Hematopoietic multipotent progenitor cell treated with erythropoietin and hydrocortisone succinate and interleukin-3 and kit ligand, for 4 days (in vitro differentiated cells): Measurements from ENCODE around the gene AKR1B1.

Experiments
- DNase-seq: peaks from one replicate; pipeline ENCODE4 v3.0.0-alpha.2; 2015

AKR1B1 gene

DNA sequence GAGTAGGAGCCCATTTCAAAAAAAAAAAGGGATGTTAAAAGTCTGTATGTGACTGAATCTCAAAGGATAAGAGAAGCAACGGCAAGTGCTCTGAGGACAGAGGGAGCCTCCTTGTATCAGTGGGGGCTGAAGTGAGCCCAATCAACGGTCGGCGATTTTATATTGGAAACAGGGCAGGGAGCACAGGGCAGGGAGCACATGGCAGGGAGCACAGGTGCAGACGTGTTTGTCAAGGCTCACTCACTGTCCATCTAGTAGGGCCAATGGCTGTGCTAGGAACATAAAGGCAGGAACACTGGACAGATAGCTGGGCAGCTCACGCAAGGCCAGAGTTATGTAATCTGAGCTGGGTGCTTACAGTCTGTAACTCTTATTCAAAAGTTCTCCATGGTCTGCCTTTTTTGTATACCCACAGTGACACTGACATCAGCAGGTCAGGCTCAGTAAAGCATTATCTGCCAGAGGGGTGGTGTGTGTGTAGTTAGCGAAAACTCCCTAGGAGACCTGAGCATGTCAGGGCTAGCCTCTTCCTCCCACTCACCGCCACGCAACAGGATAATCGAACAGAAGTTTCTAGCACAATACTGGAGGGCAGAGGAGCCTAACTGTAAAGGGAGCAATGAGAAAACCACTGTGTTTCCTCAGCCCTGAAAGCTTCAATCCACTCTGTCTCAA is 15.4 kb downstream of the AKR1B1 start:
- no peak for DNase-seq

- no peak for DNase-seq
These were observed 16.3 kb downstream of the AKR1B1 start for GRCh38 chr7:134442441-134443220.

DNA sequence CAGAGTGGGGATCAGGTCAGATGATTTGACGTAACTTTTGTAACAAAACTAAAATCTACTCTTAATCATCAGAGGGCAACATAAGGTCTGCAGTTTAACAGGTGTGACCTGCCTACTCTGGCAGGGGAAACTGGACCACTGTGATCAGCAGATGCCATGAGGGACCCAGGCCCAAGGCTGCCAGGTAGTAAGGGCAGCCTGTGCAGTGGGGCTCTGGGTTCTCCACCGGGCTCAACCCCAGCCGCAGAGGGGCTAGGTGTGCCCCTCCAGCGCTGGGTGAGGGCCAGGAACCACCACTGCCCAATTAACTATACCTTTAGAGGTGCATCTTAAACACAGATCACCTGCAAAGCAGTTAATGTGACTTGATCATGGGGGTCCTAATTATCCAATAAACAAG is 17.6 kb downstream of the AKR1B1 start:
- DNase-seq = no peak

- DNase-seq = no peak
These were observed 18.4 kb downstream of the AKR1B1 start for GRCh38 chr7:134440476-134440875.

- no peak for DNase-seq
These were observed 18.8 kb downstream of the AKR1B1 start for GRCh38 chr7:134440067-134440466.

- DNase-seq = no peak
These were observed 20.0 kb downstream of the AKR1B1 start for GRCh38 chr7:134438946-134439345.

GRCh38 chr7:134435161-134435920 is 23.6 kb downstream of the AKR1B1 start:
- DNase-seq = peak; percentile 56

DNA sequence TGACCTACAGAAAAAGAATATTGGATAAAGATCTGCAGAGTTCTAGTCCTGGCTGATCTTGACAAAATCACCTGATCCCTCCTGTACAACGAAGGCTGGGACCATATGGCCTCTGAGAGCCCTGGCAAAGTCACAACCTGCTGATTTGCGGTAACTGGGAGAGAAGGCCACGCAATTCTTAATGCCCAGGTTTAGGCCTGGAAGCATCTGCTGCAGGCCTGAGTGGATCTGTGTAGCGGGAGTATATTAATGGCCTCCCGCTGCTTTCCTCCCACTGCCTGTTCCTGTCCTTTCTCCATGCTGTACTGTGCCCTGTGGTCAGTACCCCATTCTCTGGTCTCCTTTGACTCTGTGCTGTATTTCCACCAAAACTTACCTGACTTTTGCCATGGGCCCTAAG is 24.2 kb downstream of the AKR1B1 start:
- DNase-seq = no peak

- DNase-seq = no peak
These were observed 25.5 kb downstream of the AKR1B1 start for GRCh38 chr7:134433430-134433829.

GRCh38 chr7:134432296-134433152 is 26.4 kb downstream of the AKR1B1 start:
- peak; percentile 95 for DNase-seq

DNA sequence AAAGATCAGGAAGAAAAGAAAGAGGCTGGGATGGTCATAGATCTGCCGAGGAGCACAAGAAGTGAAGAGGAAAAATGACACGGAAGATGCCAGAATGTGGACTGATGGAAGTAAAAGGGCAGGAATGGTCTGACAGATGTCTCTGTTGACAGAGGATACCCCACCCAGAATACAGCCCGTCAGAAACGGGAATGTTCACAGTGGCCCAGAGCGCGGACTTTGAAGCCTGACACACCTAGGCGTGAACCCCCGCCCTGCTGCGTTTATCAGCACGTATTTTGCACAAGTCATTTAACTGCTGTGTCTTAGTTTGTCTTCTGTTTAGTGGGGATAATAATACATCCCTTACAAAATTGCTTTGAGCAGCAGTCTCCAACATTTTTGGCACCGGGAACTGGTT is 27.1 kb downstream of the AKR1B1 start:
- no peak for DNase-seq

- DNase-seq = no peak
These were observed 29.4 kb downstream of the AKR1B1 start for GRCh38 chr7:134429481-134429880.

DNA sequence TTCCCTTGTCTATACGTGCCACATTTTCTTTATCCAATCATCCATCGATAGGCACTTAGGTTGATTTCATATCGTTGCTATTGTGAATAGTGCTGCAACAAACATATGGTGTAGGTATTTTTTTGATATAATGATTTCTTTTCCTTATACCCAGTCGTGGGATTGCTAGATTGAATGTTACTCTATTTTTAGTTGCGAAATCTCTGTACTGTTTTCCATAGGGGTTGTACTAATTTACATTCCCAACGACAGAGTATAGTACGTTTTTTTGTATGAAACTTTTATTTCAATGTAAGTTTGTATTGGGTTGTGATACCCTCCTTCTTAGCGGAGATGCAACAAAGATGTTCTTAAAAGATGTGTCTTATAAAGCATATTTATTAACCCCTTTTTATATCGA is 30.0 kb downstream of the AKR1B1 start:
- DNase-seq = no peak

- no peak for DNase-seq
These were observed 31.0 kb downstream of the AKR1B1 start for GRCh38 chr7:134427896-134428295.

GRCh38 chr7:134425777-134426176 is 33.1 kb downstream of the AKR1B1 start:
- no peak for DNase-seq

DNA sequence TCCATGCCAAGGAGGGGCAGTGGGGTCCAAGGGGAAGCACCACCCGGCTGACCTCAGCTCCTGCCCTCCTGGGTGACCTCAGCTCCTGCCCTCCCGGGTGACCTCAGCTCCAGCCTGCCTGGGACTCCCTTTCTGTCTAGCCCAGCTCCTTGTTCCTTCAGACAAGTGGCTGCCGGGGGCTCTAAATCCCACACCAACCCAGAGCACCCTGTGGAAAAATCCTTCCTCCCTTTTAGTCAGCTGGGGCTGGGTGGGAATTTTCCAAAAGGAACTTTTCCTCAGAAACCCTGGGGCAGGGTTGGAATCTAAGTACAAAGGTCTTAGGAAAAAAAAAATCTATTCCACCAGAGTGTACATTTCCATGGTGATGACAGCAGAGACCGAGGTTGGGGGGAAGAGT is 36.3 kb downstream of the AKR1B1 start:
- no peak for DNase-seq

GRCh38 chr7:134422008-134422407 is 36.9 kb downstream of the AKR1B1 start:
- no peak for DNase-seq

DNA sequence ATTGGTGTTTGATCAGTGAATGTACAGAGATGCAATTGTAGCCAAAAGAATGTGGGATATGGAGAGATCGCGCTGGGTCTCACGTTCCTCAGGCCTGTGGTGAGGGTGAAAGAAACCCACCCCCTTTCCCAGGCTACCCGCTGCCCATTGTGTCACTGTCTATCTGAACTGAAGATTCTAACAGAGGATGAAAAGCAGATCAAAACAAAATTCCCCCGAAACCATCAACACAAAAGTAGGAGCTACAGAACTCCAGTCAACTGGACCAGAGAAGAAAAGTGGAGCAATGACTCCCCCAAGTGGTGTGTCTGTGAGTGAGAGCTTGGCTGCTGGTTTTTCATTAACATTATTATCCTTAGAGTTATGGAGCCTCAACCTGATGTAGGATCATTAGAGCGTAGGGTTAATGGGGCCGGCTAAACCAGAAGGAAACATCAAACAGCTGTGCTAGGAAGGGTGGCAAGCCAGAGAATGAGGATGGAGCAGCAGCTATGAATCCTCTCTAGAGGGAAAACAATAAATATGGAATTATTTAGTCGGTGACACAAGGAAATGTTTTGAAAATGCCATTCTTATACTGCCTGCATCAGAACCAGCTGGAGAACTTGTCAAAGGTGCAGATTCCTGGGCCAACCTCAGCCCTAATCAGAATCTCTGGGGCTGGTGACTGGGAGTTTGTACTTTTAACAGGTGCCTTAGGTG is 38.3 kb downstream of the AKR1B1 start:
- DNase-seq = peak; percentile 49

DNA sequence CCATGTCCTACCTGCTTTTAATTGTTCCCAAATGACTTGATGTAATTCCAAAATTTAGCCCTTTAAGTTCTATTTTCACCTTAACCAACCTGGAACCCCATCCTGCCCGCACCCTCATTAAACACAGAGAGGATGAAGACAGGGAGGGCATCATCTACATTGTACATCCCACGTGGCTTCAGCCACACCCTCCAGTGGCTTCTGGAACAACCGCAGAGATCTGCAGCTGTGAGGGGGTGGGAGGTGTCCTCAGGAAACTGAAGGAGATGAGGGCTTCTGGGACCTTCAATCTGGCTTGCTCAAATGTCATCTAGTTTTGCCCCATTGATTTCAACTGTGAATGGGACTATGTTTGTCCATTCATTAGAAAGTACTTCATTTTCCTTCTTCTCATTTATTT is 39.0 kb downstream of the AKR1B1 start:
- DNase-seq = no peak

GRCh38 chr7:134419085-134419484 is 39.8 kb downstream of the AKR1B1 start:
- no peak for DNase-seq

GRCh38 chr7:134415700-134416099 is 43.2 kb downstream of the AKR1B1 start:
- no peak for DNase-seq

DNA sequence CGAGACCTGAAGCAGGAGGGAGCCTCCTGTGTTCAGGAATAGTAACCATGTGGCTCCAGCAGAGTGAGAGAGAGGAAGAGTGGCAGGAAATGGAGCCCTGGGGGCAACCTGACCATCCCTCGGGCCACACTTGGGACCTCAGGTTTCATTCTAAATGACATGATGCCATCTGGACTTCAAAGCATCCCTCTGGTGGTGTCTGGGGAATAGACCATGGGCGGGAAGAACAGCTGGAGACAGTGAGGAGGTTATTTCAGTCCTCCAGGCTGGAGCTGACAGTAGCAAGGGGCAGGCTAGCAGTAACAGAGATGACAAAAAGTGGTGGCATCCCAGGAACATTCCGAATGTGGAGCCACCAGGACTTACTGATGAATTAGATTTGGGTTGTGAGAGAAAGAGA is 44.8 kb downstream of the AKR1B1 start:
- no peak for DNase-seq
